ENCODE data around the gene PPP2R2D. TPM values are rescaled to one million over a fixed set of nuclear protein-coding genes. Genes with fewer than 3 reads are reported as not detected.

Gene PPP2R2D
- total RNA-seq, 2 experiments from 2014 or later = 32.6 to 32.9 TPM

- Mint-ChIP-seq H3K9me3 (no peaks in the 10 kb centered on the region), H3K27me3 (no peaks in the 10 kb centered on the region), H3K27ac (no peak overlapping the region), H3K4me1 (ENCODE audit: low read depth) (peaks cover 19% of the 10 kb centered on the region), H3K4me3 (no peak overlapping the region), H3K36me3 (ENCODE audit: low read depth) (peaks cover 27% of the 10 kb centered on the region)
- Histone ChIP-seq H3K27ac (ENCODE audit: low read depth in 1 of 2, low read length in 2 of 2) (no peak overlapping the region), H3K4me3 (ENCODE audit: low read length) (no peak overlapping the region), H3K4me1 (ENCODE audit: insufficient read depth, low read length) (peaks cover 15% of the 10 kb centered on the region), H3K9me3 (ENCODE audit: control insufficient read depth in 1 of 2, insufficient read depth in 1 of 2, low read length in 2 of 2) (no peaks in the 10 kb centered on the region), H3K36me3 (ENCODE audit: insufficient read depth, low read length) (peaks cover 22% of the 10 kb centered on the region), H3K27me3 (ENCODE audit: control insufficient read depth in 1 of 2, insufficient read depth in 2 of 2, low read length in 2 of 2) (no peaks in the 10 kb centered on the region)
- ChIA-PET CTCF (no interaction called here), POLR2A (interaction anchor here (0.9 to 1.1 kb wide), 3 partner anchors 12 to 62 kb away, joined by 3 to 5 read pairs (median 3); no protein-coding TSS in a partner anchor)
- intact Hi-C loops (cut with DNase I, micrococcal nuclease) = no loop called here
- no peak for TF ChIP-seq CTCF (IDR thresholded peaks at IDR 0.05)
- DNase-seq (no peak), ATAC-seq (ENCODE audit: poor library complexity) (no peak)
These were observed 59.8 kb downstream of the PPP2R2D start for GRCh38 chr10:131960631-131961046.

GRCh38 chr10:131961047-131961776 lies 60.4 kb downstream of the PPP2R2D start:
- Mint-ChIP-seq H3K9me3 (no peaks in the 10 kb centered on the region), H3K27me3 (no peaks in the 10 kb centered on the region), H3K4me1 (ENCODE audit: low read depth) (peaks cover 23% of the 10 kb centered on the region), H3K27ac (no peak overlapping the region), H3K36me3 (ENCODE audit: low read depth) (peaks cover 26% of the 10 kb centered on the region), H3K4me3 (no peak overlapping the region)
- Histone ChIP-seq H3K27me3 (ENCODE audit: control insufficient read depth in 1 of 2, insufficient read depth in 2 of 2, low read length in 2 of 2) (no peaks in the 10 kb centered on the region), H3K9me3 (ENCODE audit: control insufficient read depth in 1 of 2, insufficient read depth in 1 of 2, low read length in 2 of 2) (no peaks in the 10 kb centered on the region), H3K27ac (ENCODE audit: low read depth in 1 of 2, low read length in 2 of 2) (no peak overlapping the region), H3K4me3 (ENCODE audit: low read length) (no peak overlapping the region), H3K36me3 (ENCODE audit: insufficient read depth, low read length) (peaks cover 16% of the 10 kb centered on the region), H3K4me1 (ENCODE audit: insufficient read depth, low read length) (peaks cover 17% of the 10 kb centered on the region)
- DNase-seq (no peak), ATAC-seq (ENCODE audit: poor library complexity) (no peak)
- no peak for TF ChIP-seq CTCF (IDR thresholded peaks at IDR 0.05)
- ChIA-PET POLR2A (interaction anchor here (0.9 to 1.1 kb wide), 3 partner anchors 11 to 61 kb away, joined by 3 to 5 read pairs (median 3); no protein-coding TSS in a partner anchor), CTCF (no interaction called here)
- intact Hi-C loops (cut with DNase I, micrococcal nuclease) = no loop called here

- TF ChIP-seq CTCF (IDR thresholded peaks at IDR 0.05) = no peak
- intact Hi-C loops (cut with DNase I, micrococcal nuclease) = no loop called here
- H3K4me1 Mint-ChIP-seq (ENCODE audit: low read depth) = peaks cover 23% of the 10 kb centered on the region
- Histone ChIP-seq H3K4me1 (ENCODE audit: insufficient read depth, low read length) (peaks cover 17% of the 10 kb centered on the region), H3K4me3 (ENCODE audit: low read length) (no peak overlapping the region), H3K36me3 (ENCODE audit: insufficient read depth, low read length) (peaks cover 13% of the 10 kb centered on the region), H3K27ac (ENCODE audit: low read depth in 1 of 2, low read length in 2 of 2) (no peak overlapping the region), H3K27me3 (ENCODE audit: control insufficient read depth in 1 of 2, insufficient read depth in 2 of 2, low read length in 2 of 2) (no peaks in the 10 kb centered on the region), H3K9me3 (ENCODE audit: control insufficient read depth in 1 of 2, insufficient read depth in 1 of 2, low read length in 2 of 2) (no peaks in the 10 kb centered on the region)
- ChIA-PET CTCF (no interaction called here), POLR2A (no interaction called here)
- ATAC-seq (ENCODE audit: poor library complexity) = no peak
- no peak overlapping the region for H3K27ac Mint-ChIP-seq
- H3K4me3 Mint-ChIP-seq = no peak overlapping the region
- peaks cover 22% of the 10 kb centered on the region for H3K36me3 Mint-ChIP-seq (ENCODE audit: low read depth)
- H3K9me3 Mint-ChIP-seq = no peaks in the 10 kb centered on the region
- DNase-seq = no peak
- no peaks in the 10 kb centered on the region for H3K27me3 Mint-ChIP-seq
These were observed 61.2 kb downstream of the PPP2R2D start for GRCh38 chr10:131961777-131962662.

All from CD4-positive, alpha-beta T cell (primary cell).